PC-9 (cell line): ENCODE measurements around the gene DAPK1.

Source experiments
- EZH2 ChIP-seq: fragments of 200-600 bp; sonication (generic); IDR thresholded peaks from 2 replicates; pipeline ENCODE4 v1.8.0; 2017; ENCODE audit warnings: antibody characterized with exemption, low read depth
- TF ChIP-seq, protein P1 (sequence below): fragments of 200-600 bp; sonication (generic); conservative IDR thresholded peaks from 2 replicates; pipeline ENCODE4 v1.6.1; 2017; ENCODE audit warnings: mixed run types, antibody characterized with exemption, mild to moderate bottlenecking, moderate library complexity

DNA sequence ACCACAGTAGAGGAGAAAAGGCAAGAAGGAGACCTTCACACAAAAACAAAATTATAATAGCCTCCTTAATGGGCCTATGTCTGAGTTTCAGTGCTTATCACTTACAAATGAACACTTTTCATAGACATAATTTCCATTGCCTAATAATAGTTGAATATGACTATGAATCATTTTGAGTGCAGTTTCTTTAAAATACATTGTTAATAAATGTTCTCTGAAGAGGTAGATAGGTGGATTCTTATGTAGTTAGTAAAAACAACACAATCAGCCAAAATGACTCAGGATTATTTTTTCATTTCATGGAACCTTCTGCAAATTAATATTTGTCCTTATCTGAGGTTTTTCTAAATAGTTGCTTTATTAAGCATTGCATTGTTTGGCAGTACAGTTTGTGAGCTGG lies 45.6 kb downstream of the DAPK1 start:
- TF ChIP-seq EZH2: no peak
- TF ChIP-seq, protein P1, sequence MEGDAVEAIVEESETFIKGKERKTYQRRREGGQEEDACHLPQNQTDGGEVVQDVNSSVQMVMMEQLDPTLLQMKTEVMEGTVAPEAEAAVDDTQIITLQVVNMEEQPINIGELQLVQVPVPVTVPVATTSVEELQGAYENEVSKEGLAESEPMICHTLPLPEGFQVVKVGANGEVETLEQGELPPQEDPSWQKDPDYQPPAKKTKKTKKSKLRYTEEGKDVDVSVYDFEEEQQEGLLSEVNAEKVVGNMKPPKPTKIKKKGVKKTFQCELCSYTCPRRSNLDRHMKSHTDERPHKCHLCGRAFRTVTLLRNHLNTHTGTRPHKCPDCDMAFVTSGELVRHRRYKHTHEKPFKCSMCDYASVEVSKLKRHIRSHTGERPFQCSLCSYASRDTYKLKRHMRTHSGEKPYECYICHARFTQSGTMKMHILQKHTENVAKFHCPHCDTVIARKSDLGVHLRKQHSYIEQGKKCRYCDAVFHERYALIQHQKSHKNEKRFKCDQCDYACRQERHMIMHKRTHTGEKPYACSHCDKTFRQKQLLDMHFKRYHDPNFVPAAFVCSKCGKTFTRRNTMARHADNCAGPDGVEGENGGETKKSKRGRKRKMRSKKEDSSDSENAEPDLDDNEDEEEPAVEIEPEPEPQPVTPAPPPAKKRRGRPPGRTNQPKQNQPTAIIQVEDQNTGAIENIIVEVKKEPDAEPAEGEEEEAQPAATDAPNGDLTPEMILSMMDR: no peak
